Keratinocyte (primary cell): ENCODE data around the gene HECTD1. TPM values are rescaled to one million over a fixed set of nuclear protein-coding genes. Genes with fewer than 3 reads are reported as not detected.

ENCODE experiments used
- DNase-seq: peaks from one replicate; pipeline ENCODE4 v3.0.0-alpha.2; 2011; ENCODE audit warnings: low read depth, missing footprints, low spot score
- FAIRE-seq: peaks from 2 replicates; lab custom pipeline; 2011; peaks lifted over from hg19 to GRCh38; lab: Jason Lieb, UNC
- H2AFZ ChIP-seq: 2 replicates; pipeline ENCODE4 v1.6.0; 2012; ENCODE audit warnings: low read length, control low read depth, inconsistent platforms; ENCODE audit not compliant: control insufficient read depth
- H3K27ac ChIP-seq: 2 replicates; pipeline ENCODE4 v1.5.1; 2011; ENCODE audit warnings: low read length; ENCODE audit not compliant: control insufficient read depth, insufficient read depth
- H3K27me3 ChIP-seq: 3 replicates; pipeline ENCODE4 v1.6.0; 2011; ENCODE audit warnings: low read length; ENCODE audit not compliant: control insufficient read depth, insufficient read depth; ENCODE audit errors: extremely low read depth
- H3K36me3 ChIP-seq, 2 experiments: 2 replicates in 1 of 2; 3 replicates in 1 of 2; pipeline ENCODE4 v1.5.1; 2011; ENCODE audit warnings: low read length in 2 of 2, mild to moderate bottlenecking in 1 of 2; ENCODE audit not compliant: control insufficient read depth in 2 of 2, insufficient read depth in 2 of 2; ENCODE audit errors: extremely low read depth in 1 of 2
- H3K4me1 ChIP-seq: 3 replicates; pipeline ENCODE4 v1.5.1; 2011; ENCODE audit warnings: low read length; ENCODE audit not compliant: control insufficient read depth, insufficient read depth; ENCODE audit errors: extremely low read depth
- H3K4me2 ChIP-seq: 3 replicates; pipeline ENCODE4 v1.6.0; 2011; ENCODE audit warnings: low read depth, low read length; ENCODE audit not compliant: control insufficient read depth, insufficient read depth; ENCODE audit errors: extremely low read depth
- H3K4me3 ChIP-seq, 3 experiments: fragments of 200-600 bp in 1 of 3; sonication (generic) in 1 of 3; 2 replicates in 2 of 3; 3 replicates in 1 of 3; pipeline ENCODE4 v1.5.1; 2011 to 2016; ENCODE audit warnings: low read length in 3 of 3, mild to moderate bottlenecking in 3 of 3, control low read depth in 2 of 3, inconsistent platforms in 1 of 3, low read depth in 1 of 3, mixed read lengths in 1 of 3, mixed run types in 1 of 3, moderate library complexity in 1 of 3; ENCODE audit not compliant: control insufficient read depth in 2 of 3, insufficient read depth in 2 of 3; ENCODE audit errors: extremely low read depth in 1 of 3
- H3K79me2 ChIP-seq: 2 replicates; pipeline ENCODE4 v1.6.0; 2012; ENCODE audit warnings: low read length; ENCODE audit not compliant: control insufficient read depth, insufficient read depth
- H3K9ac ChIP-seq: 3 replicates; pipeline ENCODE4 v1.6.0; 2011; ENCODE audit warnings: low read length; ENCODE audit not compliant: control insufficient read depth, insufficient read depth; ENCODE audit errors: extremely low read depth
- H3K9me1 ChIP-seq: 3 replicates; pipeline ENCODE4 v1.6.0; 2011; ENCODE audit warnings: low read length; ENCODE audit not compliant: control insufficient read depth, insufficient read depth; ENCODE audit errors: extremely low read depth
- H3K9me3 ChIP-seq: 2 replicates; pipeline ENCODE4 v1.5.1; 2012; ENCODE audit warnings: low read depth, low read length; ENCODE audit not compliant: control insufficient read depth
- H4K20me1 ChIP-seq: 3 replicates; pipeline ENCODE4 v1.6.0; 2011; ENCODE audit warnings: low read length; ENCODE audit not compliant: control insufficient read depth, insufficient read depth; ENCODE audit errors: extremely low read depth
- CTCF ChIP-seq, 3 experiments: IDR thresholded peaks in 1 of 3; conservative IDR thresholded peaks in 1 of 3; optimal IDR thresholded peaks in 1 of 3; 2 replicates in 2 of 3; 3 replicates in 1 of 3; pipeline versions ENCODE3 to v1.5.1; 2011; ENCODE audit warnings: low read length in 3 of 3, mild to moderate bottlenecking in 3 of 3, moderate library complexity in 2 of 3, control low read depth in 1 of 3, inconsistent platforms in 1 of 3; ENCODE audit not compliant: insufficient read depth in 2 of 3; ENCODE audit errors: extremely low read depth in 1 of 3
- EZH2 ChIP-seq: IDR thresholded peaks from one replicate; pipeline ENCODE4 v1.6.1; 2012; ENCODE audit warnings: inconsistent platforms, mild to moderate bottlenecking, low read length, moderate library complexity
- dilution Hi-C: fragments of 300-500 bp; cut with MboI; formaldehyde crosslinking; loops from one replicate; pipeline ENCODE4 v1.7.0; 2020; ENCODE audit warnings: low sequenced_read_pairs; ENCODE audit not compliant: extremely low pct_ligation_motif_present
- polyA plus RNA-seq, 5 experiments: library from polyadenylated mRNA; depleted of rRNA in 3 of 5; stranded (reverse) in 3 of 5; stranded (forward) in 1 of 5; unstranded in 1 of 5; fragments of >200 nt; gene quantifications; 1 replicate in 1 of 5; 2 replicates in 3 of 5; 3 replicates in 1 of 5; pipeline versions ENCODE4 v1.2.1 to v1.2.3, GENCODE V29; 2011 to 2012; ENCODE audit warnings: missing spikeins in 2 of 5, low read depth in 1 of 5, low replicate concordance in 1 of 5

Gene HECTD1
- polyA plus RNA-seq, 1 donor (not counting 4 experiments of a cell fraction or from before 2014, with no cell fraction given) = 94.8 TPM

GRCh38 chr14:31164115-31164514 lies 43.5 kb downstream of the HECTD1 start:
- no peaks in the 10 kb centered on the region for H3K27me3 ChIP-seq
- DNase-seq (no peak), FAIRE-seq (no peak)
- peaks cover 3% of the 10 kb centered on the region for H3K79me2 ChIP-seq
- H3K4me1 ChIP-seq = peaks cover 12% of the 10 kb centered on the region
- no peaks in the 10 kb centered on the region for H3K9me1 ChIP-seq
- H3K9ac ChIP-seq = no peak overlapping the region
- H3K36me3 ChIP-seq = peaks cover 12 to 20% of the 10 kb centered on the region in 2 experiments
- H4K20me1 ChIP-seq = no peaks in the 10 kb centered on the region
- H3K9me3 ChIP-seq = no peaks in the 10 kb centered on the region
- no peak overlapping the region for H2AFZ ChIP-seq
- H3K4me2 ChIP-seq = no peak overlapping the region
- no peak overlapping the region for H3K4me3 ChIP-seq
- TF ChIP-seq EZH2 (no peak), CTCF (optimal IDR thresholded peaks at IDR 0.05 in 1 of 3, IDR thresholded peaks at IDR 0.05 in 1 of 3, conservative IDR thresholded peaks at IDR 0.05 in 1 of 3; ENCODE audit: extremely low read depth in 1 of 3, insufficient read depth in 2 of 3, low read length in 3 of 3) (no peak)
- H3K27ac ChIP-seq = no peak overlapping the region
- dilution Hi-C loops = no loop called here

GRCh38 chr14:31162910-31163649 lies 44.5 kb downstream of the HECTD1 start:
- H3K9ac ChIP-seq = no peak overlapping the region
- dilution Hi-C loops = no loop called here
- DNase-seq (no peak), FAIRE-seq (no peak)
- H3K36me3 ChIP-seq = peaks cover 12 to 20% of the 10 kb centered on the region in 2 experiments
- no peak overlapping the region for H3K27ac ChIP-seq
- TF ChIP-seq EZH2 (no peak), CTCF (optimal IDR thresholded peaks at IDR 0.05 in 1 of 3, IDR thresholded peaks at IDR 0.05 in 1 of 3, conservative IDR thresholded peaks at IDR 0.05 in 1 of 3; ENCODE audit: extremely low read depth in 1 of 3, insufficient read depth in 2 of 3, low read length in 3 of 3) (no peak)
- H3K4me1 ChIP-seq = peaks cover 12% of the 10 kb centered on the region
- no peaks in the 10 kb centered on the region for H3K27me3 ChIP-seq
- no peaks in the 10 kb centered on the region for H3K9me3 ChIP-seq
- H4K20me1 ChIP-seq = no peaks in the 10 kb centered on the region
- H3K4me3 ChIP-seq = no peak overlapping the region
- H2AFZ ChIP-seq = no peak overlapping the region
- H3K79me2 ChIP-seq = peaks cover 3% of the 10 kb centered on the region
- H3K9me1 ChIP-seq = no peaks in the 10 kb centered on the region
- H3K4me2 ChIP-seq = no peak overlapping the region
